ENCODE data around the gene AFF2. TPM values are rescaled to one million over a fixed set of nuclear protein-coding genes. Genes with fewer than 3 reads are reported as not detected.

AFF2 gene
- 0.16 and 1.8 TPM in 2 replicates for total RNA-seq

DNA sequence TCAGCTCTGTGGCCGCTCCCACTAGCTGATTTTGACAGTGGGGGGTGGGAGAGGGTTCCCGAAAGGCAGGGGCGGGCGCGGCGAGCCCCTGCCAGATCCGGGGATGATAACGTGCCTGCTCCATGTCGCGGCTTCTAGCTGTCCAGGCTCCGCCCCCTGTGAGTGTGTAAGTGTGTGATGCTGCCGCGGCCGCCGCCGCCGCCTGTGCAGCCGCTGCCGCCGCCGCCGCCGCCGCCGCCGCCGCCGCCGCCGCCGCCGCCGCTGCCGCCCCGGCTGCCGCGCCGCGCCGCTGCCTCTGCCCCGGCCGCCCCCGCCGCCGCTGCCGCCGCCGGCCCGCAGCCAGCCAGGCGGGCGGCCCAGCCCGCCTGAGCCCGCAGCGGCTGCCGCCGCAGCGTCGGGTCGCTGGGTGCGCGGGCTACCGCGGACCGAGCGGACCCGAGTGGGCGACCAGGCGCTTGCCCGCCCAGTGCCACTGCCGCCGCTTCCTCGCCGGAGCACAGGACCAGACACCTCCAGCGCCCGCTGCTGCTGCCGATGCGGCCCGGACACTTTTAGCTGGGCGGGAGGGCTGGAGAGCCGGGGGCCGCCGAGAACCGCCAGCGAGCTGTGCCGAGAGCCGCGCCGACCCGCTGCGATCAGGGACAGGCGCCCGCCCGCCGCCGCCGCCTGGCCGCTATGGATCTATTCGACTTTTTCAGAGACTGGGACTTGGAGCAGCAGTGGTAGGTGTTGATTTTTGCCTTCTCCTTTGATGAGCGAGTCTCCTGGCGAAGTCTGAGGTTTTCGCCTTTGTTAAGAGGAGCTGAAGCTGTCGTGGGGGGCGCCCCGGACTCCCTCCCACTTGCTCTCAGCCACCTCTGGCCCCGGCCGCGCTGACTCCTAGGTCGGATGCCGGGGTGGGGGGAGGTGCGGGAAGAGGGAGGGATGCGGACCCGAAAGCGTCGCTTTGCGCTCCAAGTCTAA, at the start of gene AFF2:
TSS of gene AFF2 (plus strand) at position 195 of the 963 bp plus-strand sequence. CDS start at position 676, 481 bp downstream.

All from epithelial cell of alveolus of lung (primary cell).